ENCODE data around the gene CCDC33.

The CCDC33 gene

DNA sequence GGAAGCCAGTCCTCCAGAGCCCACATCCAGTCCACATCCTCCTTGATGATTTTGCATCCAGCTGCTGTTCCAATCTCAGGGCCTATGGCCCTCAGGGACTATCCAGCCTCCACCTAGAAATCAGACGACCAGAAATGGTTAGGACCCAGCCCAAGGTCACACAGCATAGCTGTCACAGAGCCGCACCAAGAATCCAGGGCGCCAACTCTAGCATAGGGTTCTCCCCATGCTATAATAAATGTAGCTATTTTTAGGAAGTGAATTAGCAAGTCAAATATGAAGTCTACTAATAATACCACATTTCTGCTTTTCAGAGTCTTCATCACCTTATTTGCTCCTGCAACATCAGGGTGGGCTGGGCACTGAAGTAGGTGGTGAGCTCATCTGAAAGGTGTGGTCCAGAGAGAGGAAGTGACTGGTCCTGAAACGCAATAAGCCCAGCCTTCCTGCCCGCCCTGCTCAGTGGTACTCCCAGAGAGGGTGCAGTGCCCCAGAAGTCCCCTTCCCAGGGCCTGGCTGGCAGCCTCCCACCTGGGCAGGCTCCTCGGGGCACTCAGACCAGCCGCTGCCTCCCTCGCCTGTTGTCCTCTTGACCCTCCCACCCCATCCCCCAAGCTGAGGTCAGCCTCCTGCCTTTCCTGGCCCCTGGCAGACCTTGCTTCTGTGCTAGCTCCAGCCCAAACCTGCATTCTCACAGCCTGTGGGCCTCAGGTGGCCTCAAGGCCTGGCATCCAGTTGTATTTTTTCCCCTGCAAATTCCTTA is 148.9 kb downstream of the CCDC33 start:
- DNase-seq = no peak

DNA sequence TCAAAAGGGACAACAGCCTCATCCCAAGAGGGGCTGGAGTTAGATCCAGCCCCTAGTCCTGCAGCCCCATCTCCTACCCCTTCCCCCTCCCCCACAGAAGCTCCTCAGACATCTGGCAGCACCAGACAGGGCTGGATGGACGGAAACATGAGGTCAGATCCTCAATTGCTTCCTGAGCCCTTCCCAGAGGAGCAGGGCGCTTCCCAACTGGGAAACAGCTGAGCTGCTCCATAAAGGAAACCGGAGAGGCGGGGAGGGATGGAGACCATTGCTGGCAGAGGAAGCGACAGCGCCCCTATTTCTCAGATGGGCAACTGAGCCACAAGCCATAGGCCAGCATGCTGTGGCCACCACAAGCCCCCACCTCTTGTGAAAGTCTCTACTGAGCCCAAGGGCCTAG is 149.6 kb downstream of the CCDC33 start:
- DNase-seq = no peak

All from AML-193 (cell line).